SKM-1 treated with dmso at 0.1 percent for 144 hours (cell line): ENCODE data around the gene CHI3L1.

Experiments
- DNase-seq: peaks from one replicate; lab custom pipeline; 2025; ENCODE audit not compliant: unreplicated experiment; lab: John Stamatoyannopoulos, UW

The CHI3L1 gene

GRCh38 chr1:203152158-203153034, 34.1 kb downstream of the CHI3L1 start:
- DNase-seq = no peak

DNA sequence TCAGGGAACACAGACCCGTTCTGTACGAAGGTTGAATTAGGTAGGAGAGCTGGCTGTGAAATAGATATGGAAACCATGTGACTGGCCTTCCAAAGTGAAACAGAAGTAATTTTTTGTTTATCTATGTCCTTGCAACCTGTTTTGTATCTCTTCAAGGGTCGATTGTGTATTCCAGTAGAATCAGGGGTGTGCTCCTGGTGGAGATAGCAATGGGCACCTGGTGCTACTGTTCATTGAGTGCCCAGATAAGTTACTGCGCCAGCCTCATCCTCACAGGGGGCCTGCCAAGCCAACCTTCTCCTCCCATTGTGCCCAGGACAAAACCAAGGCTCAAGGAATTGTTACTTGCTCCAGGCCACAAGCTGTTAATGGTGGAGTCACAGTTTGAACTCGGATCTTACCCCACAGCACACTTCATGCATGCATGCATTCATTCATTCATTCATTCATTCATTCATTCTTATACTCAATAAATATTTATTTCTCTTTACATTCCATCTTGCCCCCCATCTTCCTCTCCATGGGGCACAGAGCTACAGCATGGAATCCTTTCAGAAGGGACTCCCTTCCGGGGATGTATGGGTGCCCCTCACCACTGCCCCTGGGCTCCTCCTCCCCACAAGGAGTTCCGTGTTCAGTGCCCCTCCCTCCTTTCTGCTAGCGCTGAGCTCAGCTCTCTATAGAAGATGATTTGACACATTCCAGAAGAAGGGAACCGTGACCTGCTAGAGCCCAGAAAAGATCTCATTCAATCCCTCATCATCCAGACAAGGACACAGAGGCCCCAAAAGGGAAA, 34.9 kb downstream of the CHI3L1 start:
- no peak for DNase-seq

DNA sequence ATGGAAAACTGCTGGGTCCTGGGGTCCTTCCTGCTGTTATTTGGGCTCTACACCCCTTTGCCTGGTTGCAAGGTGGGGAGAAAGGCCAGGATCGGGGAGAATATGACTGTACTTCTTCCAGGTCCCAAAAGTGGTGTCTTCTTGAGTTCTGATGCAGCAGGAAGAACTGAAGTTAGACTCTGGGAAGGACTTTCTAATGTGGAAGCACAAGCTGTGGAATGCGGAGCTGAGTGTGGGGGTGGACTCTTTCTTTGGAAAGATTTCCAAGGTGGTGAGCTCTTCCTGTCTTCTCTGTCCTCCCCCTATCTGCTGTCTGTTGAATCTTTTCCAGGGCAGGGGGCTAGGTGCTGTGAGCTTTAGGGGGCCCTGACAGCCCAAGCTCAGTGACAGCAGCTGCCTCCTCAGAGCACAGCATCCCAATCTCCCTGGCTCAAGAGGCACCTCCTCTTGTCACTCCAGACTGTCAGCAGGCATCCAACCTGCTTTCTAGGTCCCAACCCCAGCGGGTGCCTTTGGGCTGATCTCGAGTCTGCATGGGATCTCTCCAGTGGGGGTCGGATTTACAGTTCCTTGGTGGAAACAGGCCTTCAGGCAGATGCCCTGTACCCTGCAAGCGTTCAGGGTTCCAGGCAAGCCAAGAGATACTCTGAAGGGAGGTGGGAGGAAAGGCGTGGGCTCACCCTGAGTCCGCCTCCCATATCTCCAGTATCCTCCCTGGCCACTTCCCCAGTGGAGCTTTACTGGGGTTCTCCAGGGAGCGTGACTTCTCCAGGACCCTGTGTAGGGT, 35.8 kb downstream of the CHI3L1 start:
- no peak for DNase-seq

DNA sequence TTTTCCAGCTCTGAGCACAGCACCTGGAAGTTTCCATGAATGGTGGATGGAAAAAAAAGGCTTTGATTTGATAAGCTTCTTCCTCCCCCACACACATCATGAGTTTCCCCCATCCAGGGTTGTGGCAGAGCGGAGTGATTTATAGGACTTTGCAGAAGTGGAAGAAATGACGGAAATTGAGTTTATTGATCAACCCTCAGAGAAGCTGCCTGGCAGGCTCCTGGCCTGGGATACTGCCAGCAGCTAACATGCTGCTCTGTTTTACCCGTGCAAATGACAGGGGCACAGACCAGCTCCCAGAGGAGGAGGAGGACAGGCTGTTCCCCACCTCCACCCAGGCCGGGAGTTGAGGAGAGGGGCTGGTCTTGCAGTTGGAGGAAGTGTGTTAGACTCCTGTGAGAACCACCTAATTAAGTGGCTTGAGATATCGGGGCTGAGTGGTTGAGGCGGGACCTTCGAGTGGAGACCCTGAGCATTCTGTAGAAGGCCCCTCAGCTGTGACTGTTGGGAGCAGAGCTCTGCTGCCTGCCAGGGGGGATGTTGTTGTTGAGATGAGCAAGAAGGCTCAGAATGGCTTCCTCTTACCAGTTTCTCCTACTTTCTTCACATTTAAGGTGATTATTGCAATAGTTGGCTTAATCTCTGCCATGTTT, 37.2 kb downstream of the CHI3L1 start:
- DNase-seq = no peak

DNA sequence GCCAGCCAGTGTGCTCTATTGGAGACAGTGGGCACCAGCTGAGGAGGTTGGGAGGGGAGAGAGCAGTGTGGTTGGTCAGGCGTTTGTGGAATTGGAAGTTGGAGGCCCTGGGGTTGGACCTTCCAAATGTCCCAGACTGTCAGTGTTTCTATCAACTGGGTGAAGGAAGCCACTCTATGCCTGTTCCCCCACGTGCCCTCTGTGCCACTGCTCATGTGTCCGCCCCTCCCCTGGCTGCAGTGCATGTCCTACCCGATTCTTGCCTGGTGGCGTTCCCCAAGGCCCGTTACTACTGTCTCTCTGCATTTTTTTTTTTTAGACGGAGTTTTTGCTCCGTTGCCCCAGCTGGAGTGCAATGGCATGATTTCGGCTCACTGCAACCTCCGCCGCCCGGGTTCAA, 37.9 kb downstream of the CHI3L1 start:
- DNase-seq = no peak

DNA sequence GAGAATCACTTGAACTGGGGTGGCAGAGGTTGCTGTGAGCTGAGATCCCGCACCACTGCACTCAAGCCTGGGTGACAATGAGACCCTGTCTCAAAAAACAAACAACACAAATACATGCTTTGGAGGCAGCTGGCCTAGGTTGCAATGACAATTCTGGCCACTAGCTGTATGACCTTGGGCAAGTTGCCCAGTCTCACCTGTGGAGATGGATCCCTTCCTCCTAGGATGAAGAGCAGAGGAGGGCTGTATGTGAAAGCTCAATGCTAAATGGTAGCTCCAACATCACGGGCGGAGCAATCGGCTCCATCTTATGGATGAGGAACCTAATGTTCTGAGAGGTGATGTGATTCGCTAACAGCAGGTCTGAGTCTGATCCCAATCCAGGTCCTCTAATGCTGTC, 38.4 kb downstream of the CHI3L1 start:
- DNase-seq = peak; percentile 10

DNA sequence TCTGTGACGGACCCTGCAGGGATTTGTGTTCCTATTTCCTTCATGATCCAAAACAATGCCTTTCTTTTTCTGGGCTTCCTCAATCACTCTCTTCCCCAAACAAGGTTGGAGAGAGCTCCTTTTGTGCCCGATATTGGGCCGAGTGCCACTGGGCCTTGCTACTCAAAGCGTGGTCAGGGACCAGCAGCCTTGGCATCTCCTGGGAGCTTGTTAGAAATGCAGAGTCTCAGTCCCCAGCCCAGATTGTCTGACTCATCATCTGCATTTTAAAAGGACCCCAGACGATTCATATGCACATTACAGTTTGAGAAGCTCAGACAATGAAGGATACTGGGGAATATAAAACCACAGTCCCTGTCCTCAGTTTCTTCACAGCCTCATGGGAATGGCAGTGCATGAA, 39.1 kb downstream of the CHI3L1 start:
- no peak for DNase-seq

DNA sequence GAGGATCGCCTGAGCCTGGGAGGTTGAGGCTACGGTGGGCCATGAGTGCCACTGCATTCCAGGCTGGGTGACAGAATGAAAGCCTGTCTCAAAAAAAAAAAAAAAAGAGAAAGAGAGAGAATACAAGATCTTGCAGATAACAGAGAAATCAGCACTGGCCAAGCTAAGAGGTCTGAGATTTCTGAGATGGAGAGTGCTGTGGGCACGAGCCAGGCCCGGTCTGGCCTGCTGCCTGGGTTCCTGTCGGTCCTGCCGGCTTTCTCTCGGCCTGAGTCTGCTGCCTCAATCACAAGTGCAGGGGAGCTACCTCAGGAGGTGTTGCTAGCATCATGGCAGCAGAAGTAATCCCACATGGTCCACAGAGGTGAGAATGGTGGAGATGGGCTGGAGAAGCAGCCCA, 40.0 kb downstream of the CHI3L1 start:
- no peak for DNase-seq

DNA sequence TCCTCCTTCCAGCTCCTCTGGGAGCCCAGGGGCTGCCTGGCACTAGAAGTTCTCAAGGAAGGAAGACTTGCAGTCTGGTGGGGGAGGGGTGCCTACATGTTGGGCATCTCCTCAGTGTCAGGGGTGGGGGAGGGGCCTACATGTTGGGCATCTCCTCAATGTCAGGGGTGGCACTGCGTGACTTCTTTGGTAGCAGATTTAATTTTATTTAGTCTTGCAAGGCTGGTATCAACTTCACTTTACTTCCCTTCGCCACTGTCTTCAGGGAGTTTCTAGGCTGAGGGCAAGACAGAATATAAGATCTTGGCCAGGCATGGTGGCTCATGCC, 40.5 kb downstream of the CHI3L1 start:
- no peak for DNase-seq

DNA sequence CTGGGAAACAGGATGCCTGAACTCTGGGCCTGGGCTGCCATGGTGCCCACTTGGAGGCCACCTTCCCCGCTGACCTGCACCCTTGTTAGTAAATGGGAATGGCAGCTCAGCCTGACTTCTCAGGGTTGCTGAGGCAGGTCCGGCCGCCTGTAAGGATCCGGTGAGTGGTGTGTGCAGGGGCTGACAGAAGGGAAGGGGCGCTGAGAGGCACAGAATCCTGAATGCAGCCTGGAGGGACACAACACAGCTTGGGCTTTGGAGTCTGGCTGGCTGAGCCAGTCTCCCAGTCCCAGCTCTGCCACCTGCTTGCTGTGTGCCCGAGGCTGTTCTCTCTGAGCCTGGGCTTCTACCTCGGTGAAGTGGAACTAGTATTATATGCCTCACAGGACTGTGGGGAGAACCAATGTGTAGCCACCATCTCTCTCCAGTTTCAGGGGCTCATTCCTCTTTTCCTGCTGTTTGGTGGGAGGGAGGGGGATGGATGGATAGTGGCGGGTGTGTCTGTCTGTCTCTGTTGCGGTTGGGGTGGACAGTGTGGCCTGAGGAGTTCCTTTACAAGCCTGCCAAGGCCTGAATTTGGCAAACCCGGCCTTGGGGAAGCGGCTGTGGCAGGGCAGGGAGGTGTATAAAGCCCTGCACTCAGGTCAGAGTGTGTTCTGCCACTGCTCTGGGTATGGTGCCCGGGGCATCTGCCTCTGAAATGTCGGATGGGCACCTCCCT, 41.0 kb downstream of the CHI3L1 start:
- no peak for DNase-seq

GRCh38 chr1:203144661-203145060, 41.8 kb downstream of the CHI3L1 start:
- DNase-seq = no peak

DNA sequence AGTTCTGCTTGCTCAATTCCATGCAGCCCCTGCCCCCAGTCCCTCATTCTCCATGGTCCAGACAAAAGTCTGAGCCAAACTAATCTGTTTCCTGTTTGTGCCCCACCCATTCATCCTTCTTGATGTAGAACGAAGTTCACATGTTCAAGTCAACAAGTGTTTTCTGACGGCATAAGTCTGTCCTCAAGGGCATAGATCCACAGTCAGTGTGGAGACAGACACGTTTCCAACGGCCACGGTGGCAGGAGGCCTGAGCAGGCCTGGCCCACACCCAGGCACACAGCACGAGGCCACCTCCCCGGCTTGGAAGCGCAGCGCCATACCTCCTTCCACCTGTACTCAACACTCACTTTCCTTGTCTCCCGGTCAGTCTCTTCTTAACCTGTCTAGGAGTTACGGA, 42.9 kb downstream of the CHI3L1 start:
- DNase-seq = no peak

DNA sequence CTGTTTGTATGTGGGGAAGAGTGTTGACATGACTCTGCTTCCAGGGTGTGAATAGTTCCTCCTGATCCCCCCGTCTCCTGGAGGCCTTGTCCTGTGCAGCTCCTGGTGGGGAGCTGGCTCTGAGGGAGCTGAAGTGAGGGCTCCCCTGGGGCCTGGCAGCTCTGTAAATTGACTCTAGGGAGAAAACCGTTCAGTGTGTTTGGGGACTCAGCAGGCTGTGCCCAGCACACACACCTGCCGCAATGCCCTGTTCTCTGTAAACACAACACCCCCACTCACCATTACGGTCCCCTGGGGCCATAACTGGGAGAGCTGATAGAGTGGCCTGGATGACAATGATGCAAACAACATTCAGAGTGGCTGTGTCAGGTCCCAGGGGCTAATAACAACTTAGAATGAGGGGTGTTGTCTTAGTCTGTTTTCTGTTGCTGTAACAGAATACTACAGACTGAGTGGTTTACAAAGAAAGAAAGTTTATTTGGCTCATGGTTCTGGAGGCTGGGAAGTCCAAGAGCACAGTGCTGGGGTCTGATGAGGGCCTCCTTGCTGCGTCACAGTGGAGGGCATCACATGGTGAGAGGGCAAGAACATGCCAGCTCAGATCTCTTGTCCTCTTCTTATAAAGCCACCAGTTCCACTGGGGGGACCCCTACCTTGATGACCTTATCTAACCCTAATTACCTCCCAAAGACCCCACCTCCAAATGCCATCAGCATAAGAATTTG, 43.7 kb downstream of the CHI3L1 start:
- DNase-seq = no peak

DNA sequence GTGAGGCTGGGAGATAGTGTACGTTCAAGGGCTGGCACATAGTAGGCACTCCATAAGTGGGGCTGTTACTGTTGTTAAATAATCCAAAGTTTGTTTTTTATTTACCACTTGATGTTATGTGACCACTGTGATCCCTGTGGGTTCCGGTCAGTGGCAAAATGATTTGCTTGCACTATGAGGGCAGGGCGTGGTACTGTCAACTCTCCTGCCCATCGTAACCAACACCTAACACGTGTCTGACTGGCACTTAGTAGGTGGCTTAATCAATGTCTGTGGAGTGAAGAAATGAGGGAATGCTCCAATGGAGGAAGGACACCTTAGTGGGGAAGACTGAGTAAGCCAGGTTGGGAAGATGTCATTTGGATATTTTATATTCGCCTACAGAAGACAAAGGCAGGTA, 44.4 kb downstream of the CHI3L1 start:
- DNase-seq = no peak

DNA sequence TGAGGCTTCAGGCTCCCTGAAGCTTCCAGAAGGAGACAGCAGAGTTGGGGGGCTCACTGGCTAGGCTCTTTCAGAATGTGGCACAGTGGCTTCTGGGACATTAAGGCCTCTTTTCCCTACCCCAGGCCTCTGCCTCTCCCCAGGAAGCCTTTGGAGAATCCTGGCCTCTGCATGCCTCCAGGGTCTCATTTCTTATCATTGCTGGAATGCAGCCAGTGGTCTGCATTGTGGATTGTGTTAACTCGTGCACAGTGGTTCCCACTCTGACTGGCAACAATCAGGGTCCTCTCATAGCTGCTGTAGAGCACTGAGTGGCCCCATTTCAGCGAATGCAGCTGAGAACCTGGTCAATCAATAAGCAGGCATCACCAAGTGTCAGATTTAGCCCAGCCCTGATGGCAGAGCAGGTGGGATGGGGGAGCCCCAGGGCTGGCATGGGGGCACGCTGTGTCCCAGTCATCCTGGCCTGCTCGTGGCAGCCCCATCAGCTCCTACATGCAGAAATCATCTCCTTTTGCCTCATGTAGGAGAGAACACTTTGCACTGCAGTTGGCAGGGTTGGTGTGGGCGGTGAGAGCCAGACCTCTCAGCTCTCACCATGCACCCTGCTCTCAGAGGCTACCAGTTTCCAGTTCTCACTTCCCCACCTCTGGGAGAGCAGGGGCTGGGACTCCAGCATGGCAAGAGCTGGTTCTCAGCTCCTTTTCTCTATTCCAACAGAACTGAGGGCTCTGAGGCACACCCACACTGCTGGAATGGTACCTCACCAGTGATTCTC, 45.6 kb downstream of the CHI3L1 start:
- DNase-seq = no peak

GRCh38 chr1:203139976-203140475, 46.5 kb downstream of the CHI3L1 start:
- no peak for DNase-seq

- DNase-seq = no peak
Observed at GRCh38 chr1:203138066-203138465, 48.4 kb downstream of the CHI3L1 start.

- no peak for DNase-seq
Observed at GRCh38 chr1:203137324-203137723, 49.2 kb downstream of the CHI3L1 start.
